Osteoblast (primary cell): ENCODE data around the gene TTC28. TPM values are rescaled to one million over a fixed set of nuclear protein-coding genes. Genes with fewer than 3 reads are reported as not detected.

ENCODE experiments used
- DNase-seq: peaks from one replicate; pipeline ENCODE4 v3.0.0; 2011; ENCODE audit warnings: low spot score, mixed read lengths; ENCODE audit not compliant: insufficient read length; ENCODE audit errors: missing footprints
- H2AFZ ChIP-seq: 2 replicates; pipeline ENCODE4 v1.6.0; 2011; ENCODE audit warnings: mild to moderate bottlenecking, low read length
- H3K27ac ChIP-seq: 2 replicates; pipeline ENCODE4 v1.5.1; 2011; ENCODE audit warnings: mild to moderate bottlenecking, low read depth, low read length, moderate library complexity
- H3K27me3 ChIP-seq: 2 replicates; pipeline ENCODE4 v1.6.0; 2012; ENCODE audit warnings: mild to moderate bottlenecking, control low read depth, inconsistent platforms, low read length, moderate library complexity; ENCODE audit not compliant: insufficient read depth
- H3K36me3 ChIP-seq: 2 replicates; pipeline ENCODE4 v1.5.1; 2011; ENCODE audit warnings: mild to moderate bottlenecking, low read length, control low read depth, moderate library complexity; ENCODE audit not compliant: insufficient read depth
- H3K4me1 ChIP-seq: 2 replicates; pipeline ENCODE4 v1.5.1; 2011; ENCODE audit warnings: mild to moderate bottlenecking, low read length, control low read depth, moderate library complexity; ENCODE audit not compliant: insufficient read depth
- H3K4me2 ChIP-seq: 2 replicates; pipeline ENCODE4 v1.6.0; 2011; ENCODE audit warnings: mild to moderate bottlenecking, low read length; ENCODE audit not compliant: insufficient read depth
- H3K4me3 ChIP-seq: fragments of 200-600 bp; sonication (generic); 3 replicates; pipeline ENCODE4 v1.5.1; 2012; ENCODE audit warnings: mild to moderate bottlenecking, low read length, inconsistent platforms; ENCODE audit not compliant: insufficient read depth
- H3K79me2 ChIP-seq: 2 replicates; pipeline ENCODE4 v1.6.0; 2012; ENCODE audit warnings: mild to moderate bottlenecking, low read length, control low read depth, inconsistent platforms; ENCODE audit not compliant: insufficient read depth
- H3K9me3 ChIP-seq: 2 replicates; pipeline ENCODE4 v1.5.1; 2011; ENCODE audit warnings: low read depth, low read length, control low read depth
- H4K20me1 ChIP-seq: 2 replicates; pipeline ENCODE4 v1.6.0; 2012; ENCODE audit warnings: mild to moderate bottlenecking, low read length, control low read depth; ENCODE audit not compliant: insufficient read depth
- CTCF ChIP-seq: IDR thresholded peaks from 2 replicates; pipeline ENCODE4 v1.5.1; 2011; ENCODE audit warnings: mild to moderate bottlenecking, low read depth, low read length, moderate library complexity; ENCODE audit errors: extremely low read depth
- total RNA-seq: library from RNA; depleted of rRNA; stranded (reverse); fragments of >200 nt; gene quantifications from 2 replicates; pipeline ENCODE4 v1.2.3, GENCODE V29; 2012

TTC28 gene
- total RNA-seq, 1 donor, result 48.1 TPM

GRCh38 chr22:27983361-27983791 lies 696.3 kb downstream of the TTC28 start:
- no peaks in the 10 kb centered on the region for H3K79me2 ChIP-seq
- H3K4me2 ChIP-seq, result no peak overlapping the region

GRCh38 chr22:27982630-27983180 lies 696.9 kb downstream of the TTC28 start:
- TF ChIP-seq CTCF, result no peak
- Histone ChIP-seq H3K27me3 (no peaks in the 10 kb centered on the region), H2AFZ (no peak overlapping the region), H3K36me3 (peaks cover 9% of the 10 kb centered on the region), H3K4me3 (no peak overlapping the region), H3K27ac (no peak overlapping the region), H3K4me1 (peaks cover 8% of the 10 kb centered on the region), H3K9me3 (no peaks in the 10 kb centered on the region), H4K20me1 (no peaks in the 10 kb centered on the region), H3K4me2 (no peak overlapping the region), H3K79me2 (no peaks in the 10 kb centered on the region)
- no peak for DNase-seq

More at GRCh38 chr22:27983361-27983791, 696.3 kb downstream of the TTC28 start:
- Histone ChIP-seq H2AFZ (no peak overlapping the region), H3K27ac (no peak overlapping the region), H3K9me3 (no peaks in the 10 kb centered on the region), H4K20me1 (no peaks in the 10 kb centered on the region), H3K4me3 (no peak overlapping the region), H3K4me1 (peaks cover 14% of the 10 kb centered on the region), H3K27me3 (no peaks in the 10 kb centered on the region), H3K36me3 (peaks cover 9% of the 10 kb centered on the region)
- TF ChIP-seq CTCF, result no peak
- DNase-seq, result peak; percentile 62

DNA sequence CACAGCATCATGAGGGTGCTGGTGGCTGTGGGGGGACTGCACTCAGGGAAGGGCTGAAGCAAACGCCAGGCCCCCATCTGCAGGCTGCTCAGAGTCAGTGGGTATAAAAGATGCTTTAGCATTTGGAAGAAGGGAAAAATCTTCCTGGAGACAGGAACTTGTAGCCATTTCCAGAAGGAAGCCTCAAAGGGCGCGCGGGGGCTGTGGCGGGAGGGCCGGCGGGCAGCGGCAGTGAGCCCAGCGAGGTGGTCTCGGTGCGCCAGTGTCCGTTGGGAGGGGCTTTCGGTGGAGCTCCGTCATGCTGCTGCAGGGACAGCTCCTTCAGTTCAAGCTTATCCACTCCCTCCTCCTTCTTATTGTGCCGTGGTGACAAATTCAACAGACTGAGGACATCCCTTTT lies 697.5 kb downstream of the TTC28 start:
- peaks cover 9% of the 10 kb centered on the region for H3K36me3 ChIP-seq
- H3K4me3 ChIP-seq, result no peak overlapping the region
- TF ChIP-seq CTCF, result no peak
- no peak overlapping the region for H3K27ac ChIP-seq
- no peak overlapping the region for H2AFZ ChIP-seq
- no peaks in the 10 kb centered on the region for H3K27me3 ChIP-seq
- H4K20me1 ChIP-seq, result no peaks in the 10 kb centered on the region
- peaks cover 2% of the 10 kb centered on the region for H3K4me1 ChIP-seq
- no peaks in the 10 kb centered on the region for H3K9me3 ChIP-seq
- no peaks in the 10 kb centered on the region for H3K79me2 ChIP-seq
- DNase-seq, result no peak
- no peak overlapping the region for H3K4me2 ChIP-seq

DNA sequence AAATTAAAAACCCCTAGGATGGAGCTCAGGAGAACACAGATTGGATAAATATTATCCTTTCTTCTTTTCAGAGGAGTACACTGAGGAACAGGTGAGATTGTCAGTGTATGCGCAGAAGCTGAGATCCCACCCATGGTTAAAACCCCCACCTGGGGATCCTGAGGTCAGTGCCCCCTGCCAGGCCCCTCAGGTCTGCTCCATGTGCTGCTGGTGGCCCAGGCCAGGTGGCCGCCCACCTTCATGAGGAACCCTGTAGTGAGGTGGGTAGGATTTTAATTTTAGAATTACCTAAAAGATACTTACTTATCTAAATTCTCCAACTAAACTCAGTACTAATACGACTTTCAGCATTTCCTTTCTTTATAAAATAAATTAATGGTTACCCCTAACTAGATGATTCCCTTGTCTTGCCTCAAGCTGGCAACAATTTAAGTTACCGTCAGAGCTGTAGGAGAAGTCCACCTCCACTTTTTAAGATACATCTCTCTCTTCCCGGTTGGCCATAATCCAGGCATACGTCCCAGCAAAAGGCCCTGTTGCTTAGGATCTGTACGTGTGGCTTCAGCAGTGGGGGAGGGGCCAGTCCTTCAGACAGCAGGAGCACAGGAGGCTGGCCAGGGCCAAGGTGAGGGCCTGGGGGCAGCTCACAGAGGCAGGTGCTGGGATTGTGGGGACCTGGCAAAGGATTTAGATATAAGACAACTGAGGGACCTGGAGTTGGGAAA lies 699.1 kb downstream of the TTC28 start:
- Histone ChIP-seq H3K4me3 (no peak overlapping the region), H4K20me1 (no peaks in the 10 kb centered on the region), H3K4me2 (no peak overlapping the region), H3K36me3 (peaks cover 9% of the 10 kb centered on the region), H3K27me3 (no peaks in the 10 kb centered on the region), H3K79me2 (no peaks in the 10 kb centered on the region), H2AFZ (no peak overlapping the region), H3K9me3 (no peaks in the 10 kb centered on the region), H3K4me1 (peaks cover 4% of the 10 kb centered on the region), H3K27ac (no peak overlapping the region)
- TF ChIP-seq CTCF, result no peak
- DNase-seq, result no peak
